ENCODE results near the gene IZUMO1.
"Not testable (repeated sequence)": the region's sequence is repeated elsewhere in the genome, so short reads cannot be mapped to it uniquely, and the experiment has no call there.

GRCh38 chr19:48786422-48786821 is 39.7 kb upstream of the IZUMO1 start:
- TF ChIP-seq POLR2AphosphoS5 (IDR thresholded peaks at IDR 0.05; ENCODE audit: low read depth, low read length); SNAPC5 (CRISPR knock-in tag; IDR thresholded peaks at IDR 0.05; ENCODE audit: borderline replicate concordance); ELK4 (CRISPR knock-in tag; IDR thresholded peaks at IDR 0.05; ENCODE audit: borderline replicate concordance); FOXM1 (CRISPR knock-in tag; IDR thresholded peaks at IDR 0.05); ZHX1 (CRISPR knock-in tag; IDR thresholded peaks at IDR 0.05; ENCODE audit: low read depth); EZH2 (conservative IDR thresholded peaks at IDR 0.05; ENCODE audit: low read depth, low read length): not testable (repeated sequence)

Data from HepG2 (cell line).